WTC11 (cell line): ENCODE measurements around the gene CHST11.

Experiments
- JUN ChIP-seq: sonication (generic); formaldehyde crosslinking; IDR thresholded peaks from 2 replicates; pipeline ENCODE4 v1.8.0; 2023; ENCODE audit warnings: mild to moderate bottlenecking, missing genetic modification reagents
- SMAD4 ChIP-seq: sonication (generic); formaldehyde crosslinking; IDR thresholded peaks from 2 replicates; pipeline ENCODE4 v1.8.0; 2022; ENCODE audit warnings: mild to moderate bottlenecking, missing genetic modification reagents
- ZNF121 ChIP-seq: sonication (generic); formaldehyde crosslinking; IDR thresholded peaks from 2 replicates; pipeline ENCODE4 v1.8.0; 2023; ENCODE audit warnings: missing genetic modification reagents
- ZNF138 ChIP-seq: sonication (generic); formaldehyde crosslinking; conservative IDR thresholded peaks from 2 replicates; pipeline ENCODE4 v1.8.1; 2022; ENCODE audit warnings: mild to moderate bottlenecking, moderate library complexity, missing genetic modification reagents
- TF ChIP-seq, protein P1 (sequence below): fragments of 200-600 bp; IDR thresholded peaks from 2 replicates; pipeline ENCODE4 v1.8.0; 2022; ENCODE audit warnings: antibody characterized with exemption
- TF ChIP-seq, protein P2 (sequence below): sonication (generic); formaldehyde crosslinking; IDR thresholded peaks from 2 replicates; pipeline ENCODE4 v1.8.0; 2022; ENCODE audit warnings: mild to moderate bottlenecking, missing genetic modification reagents
- TF ChIP-seq, protein P3 (sequence below): sonication (generic); formaldehyde crosslinking; IDR thresholded peaks from 2 replicates; pipeline ENCODE4 v1.8.1; 2022; ENCODE audit warnings: low read depth, missing genetic modification reagents, borderline replicate concordance

DNA sequence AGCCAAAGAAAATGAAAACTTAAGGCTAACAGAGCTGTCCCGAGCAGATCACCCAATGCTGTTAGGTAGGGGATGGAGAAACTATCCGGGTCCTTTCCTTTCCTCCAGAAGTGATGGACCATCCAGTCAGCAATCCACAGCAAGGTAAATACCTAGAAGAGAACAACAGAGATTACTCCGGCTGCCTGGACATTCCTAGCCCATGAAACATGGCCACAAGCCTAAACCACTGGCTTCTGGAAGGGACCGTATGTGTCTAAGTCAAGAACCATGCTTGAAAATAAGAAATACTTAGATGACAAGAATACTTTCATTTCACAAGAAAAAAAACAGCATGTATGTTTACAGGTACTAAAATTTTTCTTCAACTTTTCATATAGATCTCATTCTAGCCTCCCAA is 348.4 kb downstream of the CHST11 start:
- TF ChIP-seq, protein P1, sequence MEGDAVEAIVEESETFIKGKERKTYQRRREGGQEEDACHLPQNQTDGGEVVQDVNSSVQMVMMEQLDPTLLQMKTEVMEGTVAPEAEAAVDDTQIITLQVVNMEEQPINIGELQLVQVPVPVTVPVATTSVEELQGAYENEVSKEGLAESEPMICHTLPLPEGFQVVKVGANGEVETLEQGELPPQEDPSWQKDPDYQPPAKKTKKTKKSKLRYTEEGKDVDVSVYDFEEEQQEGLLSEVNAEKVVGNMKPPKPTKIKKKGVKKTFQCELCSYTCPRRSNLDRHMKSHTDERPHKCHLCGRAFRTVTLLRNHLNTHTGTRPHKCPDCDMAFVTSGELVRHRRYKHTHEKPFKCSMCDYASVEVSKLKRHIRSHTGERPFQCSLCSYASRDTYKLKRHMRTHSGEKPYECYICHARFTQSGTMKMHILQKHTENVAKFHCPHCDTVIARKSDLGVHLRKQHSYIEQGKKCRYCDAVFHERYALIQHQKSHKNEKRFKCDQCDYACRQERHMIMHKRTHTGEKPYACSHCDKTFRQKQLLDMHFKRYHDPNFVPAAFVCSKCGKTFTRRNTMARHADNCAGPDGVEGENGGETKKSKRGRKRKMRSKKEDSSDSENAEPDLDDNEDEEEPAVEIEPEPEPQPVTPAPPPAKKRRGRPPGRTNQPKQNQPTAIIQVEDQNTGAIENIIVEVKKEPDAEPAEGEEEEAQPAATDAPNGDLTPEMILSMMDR = no peak
- TF ChIP-seq, protein P2, sequence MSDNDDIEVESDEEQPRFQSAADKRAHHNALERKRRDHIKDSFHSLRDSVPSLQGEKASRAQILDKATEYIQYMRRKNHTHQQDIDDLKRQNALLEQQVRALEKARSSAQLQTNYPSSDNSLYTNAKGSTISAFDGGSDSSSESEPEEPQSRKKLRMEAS (CRISPR knock-in tag) = no peak
- TF ChIP-seq ZNF121 (no peak), JUN (no peak), ZNF138 (no peak), SMAD4 (no peak)
- TF ChIP-seq, protein P3, sequence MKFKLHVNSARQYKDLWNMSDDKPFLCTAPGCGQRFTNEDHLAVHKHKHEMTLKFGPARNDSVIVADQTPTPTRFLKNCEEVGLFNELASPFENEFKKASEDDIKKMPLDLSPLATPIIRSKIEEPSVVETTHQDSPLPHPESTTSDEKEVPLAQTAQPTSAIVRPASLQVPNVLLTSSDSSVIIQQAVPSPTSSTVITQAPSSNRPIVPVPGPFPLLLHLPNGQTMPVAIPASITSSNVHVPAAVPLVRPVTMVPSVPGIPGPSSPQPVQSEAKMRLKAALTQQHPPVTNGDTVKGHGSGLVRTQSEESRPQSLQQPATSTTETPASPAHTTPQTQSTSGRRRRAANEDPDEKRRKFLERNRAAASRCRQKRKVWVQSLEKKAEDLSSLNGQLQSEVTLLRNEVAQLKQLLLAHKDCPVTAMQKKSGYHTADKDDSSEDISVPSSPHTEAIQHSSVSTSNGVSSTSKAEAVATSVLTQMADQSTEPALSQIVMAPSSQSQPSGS (CRISPR knock-in tag) = no peak
